Kidney (tissue), 14 donors: ENCODE data around the gene MCRIP1. TPM values are rescaled to one million over a fixed set of nuclear protein-coding genes. Genes with fewer than 3 reads are reported as not detected.
A peak's percentile ranks its signal among the peaks of the same experiment; 100 is the strongest.

Experiments used
- DNase-seq, 5 donors: peaks; one replicate each; pipeline ENCODE4 v3.0.0-alpha.2; 2013 to 2020
- FAIRE-seq: peaks from 2 replicates; lab custom pipeline; 2012; peaks lifted over from hg19 to GRCh38; lab: Jason Lieb, UNC
- H3K27ac ChIP-seq, 2 donors: one replicate each; pipeline ENCODE4 v1.7.0; 2013; ENCODE audit warnings: low read depth in 2 of 2, low read length in 2 of 2, inconsistent platforms in 1 of 2
- H3K27me3 ChIP-seq: one replicate; pipeline ENCODE4 v1.7.1; 2013; ENCODE audit warnings: low read length, inconsistent platforms; ENCODE audit not compliant: control insufficient read depth, insufficient read depth
- H3K36me3 ChIP-seq, 3 donors: one replicate each; pipeline versions ENCODE4 v1.7.0 to v1.7.1; 2013; ENCODE audit warnings: low read length in 3 of 3, control low read depth in 1 of 3, inconsistent platforms in 1 of 3; ENCODE audit not compliant: insufficient read depth in 3 of 3, control insufficient read depth in 2 of 3
- H3K4me1 ChIP-seq, 3 donors: one replicate each; pipeline versions ENCODE4 v1.7.0 to v1.7.1; 2013; ENCODE audit warnings: low read length in 3 of 3, inconsistent platforms in 1 of 3, low read depth in 1 of 3; ENCODE audit not compliant: control insufficient read depth in 2 of 3, insufficient read depth in 2 of 3
- H3K4me3 ChIP-seq, 3 donors: one replicate each; pipeline versions ENCODE4 v1.7.0 to v1.8.1; 2013; ENCODE audit warnings: low read length in 3 of 3, control low read depth in 1 of 3, inconsistent platforms in 1 of 3
- H3K9ac ChIP-seq, 3 donors: one replicate each; pipeline versions ENCODE4 v1.7.0 to v1.7.1; 2013; ENCODE audit warnings: low read length in 3 of 3, control low read depth in 1 of 3, inconsistent platforms in 1 of 3
- H3K9me3 ChIP-seq, 3 donors: one replicate each; pipeline versions ENCODE4 v1.7.0 to v1.7.1; 2013; ENCODE audit warnings: low read length in 3 of 3, control low read depth in 1 of 3, inconsistent platforms in 1 of 3; ENCODE audit not compliant: control insufficient read depth in 2 of 3, insufficient read depth in 1 of 3
- intact Hi-C: fragments of 100-400 bp; cut with DNase I; formaldehyde crosslinking; loops from one replicate; pipeline ENCODE4 v1.11.1; 2022
- polyA plus RNA-seq: library from polyadenylated mRNA; stranded (reverse); fragments of 350-450 nt; fragmentation: Illumina TruSeq; extraction: RNeasy Lipid Tissue Mini Kit (QIAGEN cat#74804); gene quantifications from one replicate; pipeline ENCODE4 v1.2.3, GENCODE V29; 2014; ENCODE audit warnings: low read depth, low replicate concordance; ENCODE audit not compliant: insufficient read depth
- total RNA-seq: library from RNA; stranded (reverse); fragmentation: NEBNext Ultra II Directional; extraction: Animal tissue kit (Norgen Biotek cat#: 25700); gene quantifications from one replicate; pipeline ENCODE4 v1.2.1, GENCODE V29; 2021
- TF ChIP-seq, protein P1 (sequence below): IDR thresholded peaks from 3 replicates; pipeline ENCODE4 v1.5.1; 2012; ENCODE audit warnings: mild to moderate bottlenecking, moderate library complexity, borderline replicate concordance; ENCODE audit not compliant: insufficient read depth; ENCODE audit errors: extremely low read depth
- donor health status: control.
- donor health status: control.
- donor health status: control.
- donor health status: control.
- donor health status: control.
- donor health status: DM: yes; HTN: yes; CAD: no.
- donor health status: Normal renal cell carcinoma (clear cell type).

MCRIP1 gene
- total and polyA plus RNA-seq, 2 donors from 2014 or later: 88.3 to 151 TPM

DNA sequence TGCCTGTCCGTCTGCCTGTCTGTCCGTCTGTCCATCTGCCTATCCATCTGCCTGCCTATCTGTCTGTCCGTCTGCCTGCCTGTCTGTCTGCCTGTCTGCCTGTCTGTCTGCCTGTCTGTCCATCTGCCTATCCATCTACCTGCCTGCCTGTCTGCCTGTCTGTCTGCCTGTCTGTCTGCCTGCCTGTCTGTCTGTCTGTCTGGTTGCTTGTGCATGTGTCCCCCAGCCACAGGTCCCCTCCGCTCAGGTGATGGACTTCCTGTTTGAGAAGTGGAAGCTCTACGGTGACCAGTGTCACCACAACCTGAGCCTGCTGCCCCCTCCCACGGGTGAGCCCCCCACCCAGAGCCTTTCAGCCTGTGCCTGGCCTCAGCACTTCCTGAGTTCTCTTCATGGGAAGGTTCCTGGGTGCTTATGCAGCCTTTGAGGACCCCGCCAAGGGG lies 23.5 kb downstream of the MCRIP1 start:
- peaks cover 0 to 4% (median 0%) of the 10 kb centered on the region in 3 donors for H3K4me1 ChIP-seq
- no peak overlapping the region for H3K4me3 ChIP-seq
- DNase-seq: no peak
- FAIRE-seq: no peak
- no peaks in the 10 kb centered on the region for H3K36me3 ChIP-seq
- H3K27me3 ChIP-seq: no peaks in the 10 kb centered on the region
- no peak overlapping the region for H3K27ac ChIP-seq
- intact Hi-C loops: no loop called here
- no peak overlapping the region for H3K9ac ChIP-seq
- H3K9me3 ChIP-seq: no peaks in the 10 kb centered on the region
- TF ChIP-seq, protein P1, sequence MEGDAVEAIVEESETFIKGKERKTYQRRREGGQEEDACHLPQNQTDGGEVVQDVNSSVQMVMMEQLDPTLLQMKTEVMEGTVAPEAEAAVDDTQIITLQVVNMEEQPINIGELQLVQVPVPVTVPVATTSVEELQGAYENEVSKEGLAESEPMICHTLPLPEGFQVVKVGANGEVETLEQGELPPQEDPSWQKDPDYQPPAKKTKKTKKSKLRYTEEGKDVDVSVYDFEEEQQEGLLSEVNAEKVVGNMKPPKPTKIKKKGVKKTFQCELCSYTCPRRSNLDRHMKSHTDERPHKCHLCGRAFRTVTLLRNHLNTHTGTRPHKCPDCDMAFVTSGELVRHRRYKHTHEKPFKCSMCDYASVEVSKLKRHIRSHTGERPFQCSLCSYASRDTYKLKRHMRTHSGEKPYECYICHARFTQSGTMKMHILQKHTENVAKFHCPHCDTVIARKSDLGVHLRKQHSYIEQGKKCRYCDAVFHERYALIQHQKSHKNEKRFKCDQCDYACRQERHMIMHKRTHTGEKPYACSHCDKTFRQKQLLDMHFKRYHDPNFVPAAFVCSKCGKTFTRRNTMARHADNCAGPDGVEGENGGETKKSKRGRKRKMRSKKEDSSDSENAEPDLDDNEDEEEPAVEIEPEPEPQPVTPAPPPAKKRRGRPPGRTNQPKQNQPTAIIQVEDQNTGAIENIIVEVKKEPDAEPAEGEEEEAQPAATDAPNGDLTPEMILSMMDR: no peak

DNA sequence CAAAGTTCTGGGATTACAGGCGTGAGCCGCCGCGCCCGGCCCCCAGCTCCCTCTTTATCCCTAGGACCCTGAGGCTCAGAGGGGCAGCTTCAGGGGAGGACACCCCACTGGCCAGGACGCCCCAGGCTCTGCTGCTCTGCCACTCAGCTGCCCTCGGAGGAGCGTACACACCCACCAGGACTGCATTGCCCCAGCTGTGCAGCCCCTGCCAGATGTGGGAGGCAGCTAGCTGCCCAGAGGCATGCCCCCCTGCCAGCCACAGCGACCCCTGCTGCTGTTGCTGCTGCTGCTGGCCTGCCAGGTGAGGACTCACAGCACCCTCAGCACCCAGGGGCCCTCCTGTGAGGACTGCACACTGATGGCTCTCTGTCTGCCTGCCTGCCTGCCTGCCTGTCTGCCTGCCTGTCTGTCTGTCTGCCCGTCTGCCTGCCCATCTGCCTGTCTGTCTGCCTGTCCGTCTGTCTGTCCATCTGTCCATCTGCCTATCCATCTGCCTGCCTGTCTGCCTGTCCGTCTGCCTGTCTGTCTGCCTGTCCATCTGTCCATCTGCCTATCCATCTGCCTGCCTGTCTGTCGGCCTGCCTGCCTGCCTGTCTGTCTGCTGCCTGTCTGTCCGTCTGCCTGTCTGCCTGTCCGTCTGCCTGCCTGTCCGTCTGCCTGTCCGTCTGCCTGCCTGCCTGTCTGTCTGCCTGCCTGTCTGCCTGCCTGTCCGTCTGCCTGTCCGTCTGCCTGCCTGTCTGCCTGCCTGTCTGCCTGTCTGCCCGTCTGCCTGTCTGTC lies 24.1 kb downstream of the MCRIP1 start:
- H3K27ac ChIP-seq: no peak overlapping the region
- H3K36me3 ChIP-seq: no peaks in the 10 kb centered on the region
- no peak overlapping the region for H3K4me3 ChIP-seq
- intact Hi-C loops: no loop called here
- H3K9me3 ChIP-seq: no peaks in the 10 kb centered on the region
- TF ChIP-seq, protein P1: no peak
- H3K9ac ChIP-seq: no peak overlapping the region
- H3K4me1 ChIP-seq: peaks cover 0 to 4% (median 0%) of the 10 kb centered on the region in 3 donors
- FAIRE-seq (no peak), DNase-seq (peak in 1 of 5 donors; percentile 59)
- H3K27me3 ChIP-seq: no peaks in the 10 kb centered on the region

DNA sequence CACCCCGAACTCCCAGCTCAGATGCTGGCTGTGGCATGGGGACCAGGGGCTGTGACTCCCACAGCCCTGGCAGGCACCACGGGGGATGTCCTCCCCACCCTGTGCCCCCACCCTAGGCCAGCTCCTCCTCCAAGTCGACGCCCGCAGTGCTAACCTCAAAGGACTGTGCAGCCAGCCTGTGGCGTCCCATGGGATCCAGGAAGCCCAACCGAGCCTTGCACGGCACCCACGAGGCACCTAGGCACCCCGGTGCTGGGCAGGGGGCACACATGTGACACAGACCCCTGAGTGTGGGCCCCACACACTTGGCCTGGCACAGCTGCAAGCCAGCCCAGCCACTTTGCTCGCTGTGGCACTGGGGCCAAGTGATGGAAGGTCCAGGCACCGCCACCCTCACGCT lies 25.3 kb downstream of the MCRIP1 start:
- Histone ChIP-seq H3K27me3 (peaks cover 2% of the 10 kb centered on the region), H3K9me3 (no peaks in the 10 kb centered on the region), H3K4me1 (peaks cover 0 to 4% (median 0%) of the 10 kb centered on the region in 3 donors), H3K9ac (no peak overlapping the region), H3K27ac (no peak overlapping the region), H3K36me3 (no peaks in the 10 kb centered on the region), H3K4me3 (no peak overlapping the region)
- FAIRE-seq: no peak
- intact Hi-C loops: no loop called here
- TF ChIP-seq, protein P1: no peak
- DNase-seq: peak in 1 of 5 donors; percentile 73
